Astrocyte (in vitro differentiated cells and primary cell): ENCODE measurements around the gene SBF2. TPM values are rescaled to one million over a fixed set of nuclear protein-coding genes. Genes with fewer than 3 reads are reported as not detected.
"Not testable (repeated sequence)": the region's sequence is repeated elsewhere in the genome, so short reads cannot be mapped to it uniquely, and the experiment has no call there.

Experiments
- DNase-seq: peaks from one replicate; pipeline ENCODE4 v3.0.0-alpha.2; 2010; ENCODE audit warnings: low read depth
- FAIRE-seq: peaks from 2 replicates; lab custom pipeline; 2011; peaks lifted over from hg19 to GRCh38; lab: Jason Lieb, UNC
- H2AFZ ChIP-seq: 2 replicates; pipeline ENCODE4 v1.6.0; 2012; ENCODE audit warnings: low read depth, low read length, inconsistent platforms
- H3K27ac ChIP-seq: 2 replicates; pipeline ENCODE4 v1.5.1; 2011; ENCODE audit warnings: low read depth, low read length, inconsistent platforms
- H3K27me3 ChIP-seq: 2 replicates; pipeline ENCODE4 v1.6.0; 2011; ENCODE audit warnings: low read length, inconsistent platforms; ENCODE audit not compliant: insufficient read depth
- H3K36me3 ChIP-seq: 2 replicates; pipeline ENCODE4 v1.5.1; 2011; ENCODE audit warnings: low read length, inconsistent platforms; ENCODE audit not compliant: insufficient read depth
- H3K4me1 ChIP-seq: 2 replicates; pipeline ENCODE4 v1.5.1; 2011; ENCODE audit warnings: low read length, inconsistent platforms; ENCODE audit not compliant: insufficient read depth
- H3K4me2 ChIP-seq: 2 replicates; pipeline ENCODE4 v1.6.0; 2012; ENCODE audit warnings: low read length, inconsistent platforms
- H3K4me3 ChIP-seq: 2 replicates; pipeline ENCODE4 v1.5.1; 2011; ENCODE audit warnings: low read depth, mild to moderate bottlenecking, low read length, inconsistent platforms; ENCODE audit not compliant: insufficient read depth
- H3K79me2 ChIP-seq: 2 replicates; pipeline ENCODE4 v1.6.0; 2012; ENCODE audit warnings: mild to moderate bottlenecking, low read length, inconsistent platforms; ENCODE audit not compliant: insufficient read depth
- H3K9ac ChIP-seq: 2 replicates; pipeline ENCODE4 v1.6.0; 2012; ENCODE audit warnings: mild to moderate bottlenecking, low read length, inconsistent platforms
- H3K9me3 ChIP-seq: 2 replicates; pipeline ENCODE4 v1.5.1; 2012; ENCODE audit warnings: low read depth, mild to moderate bottlenecking, low read length, inconsistent platforms; ENCODE audit not compliant: insufficient read depth
- H4K20me1 ChIP-seq: 2 replicates; pipeline ENCODE4 v1.6.0; 2012; ENCODE audit warnings: low read length, inconsistent platforms; ENCODE audit not compliant: insufficient read depth
- H3K27ac Mint-ChIP-seq: one replicate; pipeline ENCODE4 v1.8.0; 2021; ENCODE audit warnings: mild to moderate bottlenecking, mixed read lengths; ENCODE audit not compliant: unreplicated experiment
- H3K27me3 Mint-ChIP-seq: one replicate; pipeline ENCODE4 v1.8.0; 2021; ENCODE audit warnings: low read depth, mixed read lengths; ENCODE audit not compliant: unreplicated experiment
- H3K36me3 Mint-ChIP-seq: one replicate; pipeline ENCODE4 v1.8.0; 2021; ENCODE audit warnings: low read depth, mixed read lengths; ENCODE audit not compliant: unreplicated experiment
- H3K4me1 Mint-ChIP-seq: one replicate; pipeline ENCODE4 v1.8.0; 2021; ENCODE audit warnings: low read depth, mixed read lengths; ENCODE audit not compliant: unreplicated experiment
- H3K4me3 Mint-ChIP-seq: one replicate; pipeline ENCODE4 v1.8.0; 2021; ENCODE audit warnings: mild to moderate bottlenecking, moderate library complexity, mixed read lengths; ENCODE audit not compliant: unreplicated experiment
- H3K9me3 Mint-ChIP-seq: one replicate; pipeline ENCODE4 v1.8.0; 2021; ENCODE audit warnings: mild to moderate bottlenecking, mixed read lengths; ENCODE audit not compliant: unreplicated experiment
- CTCF ChIP-seq: IDR thresholded peaks from 2 replicates; pipeline ENCODE4 v1.5.1; 2011; ENCODE audit warnings: low read depth, mild to moderate bottlenecking, inconsistent platforms, low read length, moderate library complexity; ENCODE audit not compliant: insufficient read depth
- EZH2 ChIP-seq: IDR thresholded peaks from 2 replicates; pipeline ENCODE4 v1.6.1; 2012; ENCODE audit warnings: mild to moderate bottlenecking, low read length, inconsistent platforms; ENCODE audit not compliant: insufficient read depth
- total RNA-seq: library from RNA; stranded (reverse); gene quantifications from 2 replicates; pipeline ENCODE4 v1.2.1, GENCODE V29; 2021

SBF2 gene
- total RNA-seq, 1 donor from 2014 or later = 50.0 TPM

DNA sequence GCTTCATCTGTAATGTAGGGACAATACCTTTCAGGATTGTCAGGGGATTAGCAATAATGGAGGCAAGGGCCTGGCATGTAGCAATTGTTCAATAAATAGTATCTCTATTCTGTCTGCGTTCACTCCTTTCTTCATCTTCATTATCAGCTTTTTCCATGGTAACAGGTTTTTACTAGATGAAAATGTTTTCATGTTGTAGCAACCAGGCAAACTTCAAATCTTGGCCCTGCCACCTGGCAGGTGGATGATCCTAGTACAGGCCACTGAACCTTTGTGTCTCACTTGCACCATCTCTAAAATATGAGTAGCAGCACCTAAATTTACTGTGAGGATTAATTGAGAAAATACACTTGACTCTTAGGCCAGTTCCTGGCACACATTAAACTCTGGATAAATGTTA lies 546.8 kb downstream of the SBF2 start:
- H3K9me3 ChIP-seq = no peaks in the 10 kb centered on the region
- no peaks in the 10 kb centered on the region for H4K20me1 ChIP-seq
- Mint-ChIP-seq H3K4me1 (peaks cover 1% of the 10 kb centered on the region), H3K4me3 (no peak overlapping the region), H3K27ac (no peak overlapping the region), H3K27me3 (no peaks in the 10 kb centered on the region), H3K36me3 (peaks cover 18% of the 10 kb centered on the region), H3K9me3 (no peaks in the 10 kb centered on the region)
- peaks cover 7% of the 10 kb centered on the region for H3K36me3 ChIP-seq
- no peak for TF ChIP-seq EZH2
- no peak for TF ChIP-seq CTCF
- FAIRE-seq (no peak), DNase-seq (no peak)
- no peaks in the 10 kb centered on the region for H3K79me2 ChIP-seq
- no peak overlapping the region for H3K27ac ChIP-seq
- no peaks in the 10 kb centered on the region for H3K27me3 ChIP-seq
- H3K4me2 ChIP-seq = no peak overlapping the region
- peaks cover 7% of the 10 kb centered on the region for H3K4me1 ChIP-seq
- no peak overlapping the region for H2AFZ ChIP-seq
- H3K9ac ChIP-seq = no peak overlapping the region
- H3K4me3 ChIP-seq = no peak overlapping the region

DNA sequence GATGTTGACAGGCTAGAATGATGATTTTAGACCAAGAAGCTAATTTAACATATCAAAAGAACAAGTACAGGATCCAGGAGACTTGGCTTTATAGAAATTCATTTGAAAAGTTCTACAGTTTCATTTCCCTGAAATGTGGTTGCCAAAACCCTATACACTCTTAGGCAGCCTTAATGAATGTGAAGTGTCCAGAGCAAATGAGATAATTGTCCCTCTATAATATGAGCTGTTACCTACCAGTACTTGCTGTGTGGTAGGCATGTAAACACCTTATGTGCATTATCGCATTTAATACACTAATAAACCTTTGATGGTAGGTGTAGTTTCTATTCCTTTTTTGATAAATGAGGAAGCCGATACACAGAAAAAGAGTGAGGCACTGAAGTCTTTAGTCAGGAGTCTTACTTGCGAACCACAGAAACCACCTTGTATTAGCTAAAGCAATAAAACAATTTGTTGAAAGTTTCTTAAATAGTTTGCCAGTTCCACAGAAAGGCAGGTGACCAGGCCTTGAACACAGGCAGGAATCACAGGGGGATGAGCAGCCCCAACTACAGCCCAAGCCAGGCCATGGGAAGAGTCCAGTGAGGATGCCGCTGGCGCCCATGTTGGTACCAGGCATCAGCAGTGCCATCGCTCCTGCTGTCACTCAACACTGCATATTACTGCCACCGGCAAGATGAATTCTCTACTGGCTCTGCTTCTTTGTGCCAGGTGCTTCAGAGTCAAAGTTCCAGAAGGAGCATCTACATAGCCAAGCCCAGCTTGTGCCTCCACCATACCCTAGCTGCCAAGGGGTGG lies 548.4 kb downstream of the SBF2 start:
- H3K27me3 Mint-ChIP-seq = no peaks in the 10 kb centered on the region
- Histone ChIP-seq H3K27me3 (no peaks in the 10 kb centered on the region), H2AFZ (no peak overlapping the region), H3K4me3 (no peak overlapping the region), H3K4me1 (peaks cover 6% of the 10 kb centered on the region), H3K4me2 (no peak overlapping the region), H3K36me3 (peaks cover 14% of the 10 kb centered on the region), H4K20me1 (no peaks in the 10 kb centered on the region), H3K79me2 (no peaks in the 10 kb centered on the region), H3K27ac (no peak overlapping the region), H3K9me3 (no peaks in the 10 kb centered on the region), H3K9ac (no peak overlapping the region)
- no peak overlapping the region for H3K4me3 Mint-ChIP-seq
- no peak for DNase-seq
- peaks cover 22% of the 10 kb centered on the region for H3K36me3 Mint-ChIP-seq
- H3K27ac Mint-ChIP-seq = no peak overlapping the region
- TF ChIP-seq EZH2 (no peak), CTCF (no peak)
- no peak for FAIRE-seq
- peaks cover 3% of the 10 kb centered on the region for H3K4me1 Mint-ChIP-seq
- H3K9me3 Mint-ChIP-seq = no peaks in the 10 kb centered on the region

GRCh38 chr11:9743512-9743911 lies 550.5 kb downstream of the SBF2 start:
- not testable (repeated sequence) for H4K20me1 ChIP-seq, H3K27me3 ChIP-seq, DNase-seq, H3K27ac Mint-ChIP-seq, H3K4me2 ChIP-seq, H3K4me1 ChIP-seq, H3K79me2 ChIP-seq, FAIRE-seq, H2AFZ ChIP-seq, H3K27me3 Mint-ChIP-seq, H3K27ac ChIP-seq, H3K36me3 Mint-ChIP-seq, H3K4me3 ChIP-seq, H3K9me3 ChIP-seq, H3K4me3 Mint-ChIP-seq, H3K9me3 Mint-ChIP-seq, H3K9ac ChIP-seq, H3K36me3 ChIP-seq
- peaks cover 14% of the 10 kb centered on the region for H3K4me1 Mint-ChIP-seq
